ENCODE results near the gene PLXNB3.
"Not testable (repeated sequence)": the region's sequence is repeated elsewhere in the genome, so short reads cannot be mapped to it uniquely, and the experiment has no call there.

PLXNB3 gene

GRCh38 chrX:153733651-153734240 is 30.3 kb upstream of the PLXNB3 start:
- ATAC-seq (no peak), DNase-seq (no peak)

DNA sequence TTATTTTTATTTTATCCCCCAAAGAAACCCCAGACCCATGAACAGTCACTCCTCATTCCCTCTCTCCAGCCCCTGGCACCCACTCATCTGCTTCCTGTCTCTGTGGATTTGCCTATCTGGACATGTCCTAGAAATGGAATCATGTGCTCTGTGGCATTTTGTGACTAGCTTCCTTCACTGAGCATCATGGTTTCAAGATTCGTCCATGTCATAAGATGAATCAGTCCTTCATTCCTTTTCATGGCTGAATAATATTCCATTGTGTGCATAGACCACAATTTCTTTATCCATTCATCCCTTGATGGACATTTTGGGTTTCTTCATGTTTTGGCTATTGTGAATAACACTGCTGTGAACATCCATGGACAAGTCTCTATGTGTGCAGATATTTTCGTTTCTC is 29.2 kb upstream of the PLXNB3 start:
- ATAC-seq, result no peak
- DNase-seq, result no peak

GRCh38 chrX:153735274-153735673 is 28.8 kb upstream of the PLXNB3 start:
- DNase-seq (no peak), ATAC-seq (peak; percentile 65)

DNA sequence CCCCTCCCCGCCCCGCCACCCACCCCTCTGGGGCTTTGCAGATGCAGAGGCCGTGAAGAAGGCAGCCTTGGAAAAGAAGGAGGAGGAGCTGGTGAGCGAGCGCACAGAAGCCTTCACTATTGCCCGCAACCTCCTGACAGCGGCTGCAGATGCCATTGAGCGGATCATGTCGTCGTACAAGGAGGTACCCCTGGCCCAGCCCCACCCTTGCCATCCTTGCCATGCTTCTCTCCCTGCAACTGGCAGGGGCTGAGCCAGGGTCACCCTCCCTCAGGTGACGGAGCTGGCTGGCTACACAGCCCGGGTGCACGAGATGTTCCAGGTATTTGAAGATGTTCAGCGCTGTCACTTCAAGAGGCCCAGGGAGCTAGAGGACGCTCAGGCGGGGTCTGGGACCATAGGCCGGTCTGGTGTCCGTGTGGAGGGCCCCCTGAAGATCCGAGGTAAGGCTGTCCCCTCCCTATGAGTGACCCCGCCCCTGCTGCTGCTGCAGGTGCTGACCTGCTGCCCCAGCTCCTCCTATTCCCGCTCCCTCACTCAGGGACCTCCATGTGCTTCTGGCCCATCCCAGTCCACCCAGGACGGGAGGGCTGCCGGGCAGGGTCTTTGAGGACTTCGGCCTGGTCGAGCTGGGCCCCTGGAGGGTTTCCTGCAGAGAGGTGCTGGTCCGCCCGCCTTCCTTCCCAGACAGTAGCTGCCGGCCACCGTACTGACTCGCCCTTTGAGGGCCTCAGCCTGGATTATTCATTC is 27.8 kb upstream of the PLXNB3 start:
- ATAC-seq, result no peak
- no peak for DNase-seq

- ATAC-seq (no peak), DNase-seq (no peak)
Measured at GRCh38 chrX:153736871-153737441, 27.1 kb upstream of the PLXNB3 start.

DNA sequence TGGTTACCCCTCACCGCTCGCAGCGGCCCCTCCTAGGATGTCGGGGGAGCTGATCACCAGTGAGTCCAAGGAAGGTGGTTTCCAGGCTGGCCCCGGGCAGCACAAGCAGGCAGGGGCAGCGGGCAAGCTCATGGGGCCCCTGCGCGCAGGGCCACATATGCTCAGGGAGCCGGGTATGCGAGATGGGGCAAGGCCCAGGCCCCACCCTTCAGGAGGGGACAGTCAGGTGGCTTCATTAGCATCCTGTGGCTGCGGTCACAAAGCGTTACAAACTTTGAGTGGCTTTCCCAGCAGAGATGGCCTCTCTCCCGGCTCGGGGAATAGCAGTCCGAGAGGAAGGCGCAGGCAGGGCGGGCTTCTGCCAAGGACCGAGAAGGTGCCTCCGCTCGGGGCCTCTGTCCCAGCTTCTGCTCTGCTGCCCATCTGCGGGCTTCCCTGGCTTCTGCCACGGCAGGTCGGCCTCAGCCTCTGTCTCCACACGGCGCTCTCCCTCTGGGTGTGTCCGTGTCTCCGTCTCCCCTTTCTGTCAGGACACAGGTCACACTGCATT is 25.9 kb upstream of the PLXNB3 start:
- ATAC-seq, result no peak
- DNase-seq, result no peak

DNA sequence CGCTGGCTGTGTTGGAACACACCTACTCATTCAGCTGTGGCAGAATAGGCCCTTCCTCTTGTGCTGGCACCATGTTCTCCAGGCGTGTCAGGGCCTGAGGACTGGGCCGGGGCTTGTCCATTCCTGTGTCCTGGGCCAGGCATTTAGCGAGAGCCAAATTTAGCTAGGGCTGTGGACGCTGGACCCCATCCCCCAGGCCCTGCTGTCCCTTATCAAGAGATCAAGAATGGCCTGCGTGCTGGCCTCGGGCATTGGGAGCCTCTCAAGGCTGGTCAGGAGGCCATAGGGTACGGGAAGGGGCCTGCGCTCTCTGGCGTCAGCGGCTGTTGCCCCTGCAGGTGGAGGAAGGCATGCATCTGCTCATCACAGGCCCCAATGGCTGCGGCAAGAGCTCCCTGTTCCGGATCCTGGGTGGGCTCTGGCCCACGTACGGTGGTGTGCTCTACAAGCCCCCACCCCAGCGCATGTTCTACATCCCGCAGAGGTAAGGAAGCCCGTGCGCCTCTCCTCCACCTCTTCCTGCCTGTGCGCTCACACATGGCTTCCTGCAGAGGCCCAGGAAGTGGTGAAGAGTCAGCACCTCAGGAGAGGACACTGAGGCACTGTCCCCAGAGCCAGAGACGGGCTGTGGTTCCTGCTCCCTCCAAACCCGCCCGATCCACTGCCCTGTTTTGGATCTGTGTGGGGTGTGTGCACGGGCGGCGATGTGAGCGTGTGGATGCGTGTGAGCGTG is 24.1 kb upstream of the PLXNB3 start:
- DNase-seq, result no peak
- peak; percentile 55 for ATAC-seq

GRCh38 chrX:153740631-153741222 is 23.3 kb upstream of the PLXNB3 start:
- DNase-seq, result no peak
- ATAC-seq, result no peak

- no peak for DNase-seq
- ATAC-seq, result no peak
Measured at GRCh38 chrX:153741446-153741845, 22.6 kb upstream of the PLXNB3 start.

- not testable (repeated sequence) for ATAC-seq, DNase-seq
Measured at GRCh38 chrX:153742111-153742510, 21.9 kb upstream of the PLXNB3 start.

GRCh38 chrX:153742796-153743467 is 21.1 kb upstream of the PLXNB3 start:
- not testable (repeated sequence) for ATAC-seq, DNase-seq

- not testable (repeated sequence) for DNase-seq, ATAC-seq
Measured at GRCh38 chrX:153743468-153744209, 20.4 kb upstream of the PLXNB3 start.

DNA sequence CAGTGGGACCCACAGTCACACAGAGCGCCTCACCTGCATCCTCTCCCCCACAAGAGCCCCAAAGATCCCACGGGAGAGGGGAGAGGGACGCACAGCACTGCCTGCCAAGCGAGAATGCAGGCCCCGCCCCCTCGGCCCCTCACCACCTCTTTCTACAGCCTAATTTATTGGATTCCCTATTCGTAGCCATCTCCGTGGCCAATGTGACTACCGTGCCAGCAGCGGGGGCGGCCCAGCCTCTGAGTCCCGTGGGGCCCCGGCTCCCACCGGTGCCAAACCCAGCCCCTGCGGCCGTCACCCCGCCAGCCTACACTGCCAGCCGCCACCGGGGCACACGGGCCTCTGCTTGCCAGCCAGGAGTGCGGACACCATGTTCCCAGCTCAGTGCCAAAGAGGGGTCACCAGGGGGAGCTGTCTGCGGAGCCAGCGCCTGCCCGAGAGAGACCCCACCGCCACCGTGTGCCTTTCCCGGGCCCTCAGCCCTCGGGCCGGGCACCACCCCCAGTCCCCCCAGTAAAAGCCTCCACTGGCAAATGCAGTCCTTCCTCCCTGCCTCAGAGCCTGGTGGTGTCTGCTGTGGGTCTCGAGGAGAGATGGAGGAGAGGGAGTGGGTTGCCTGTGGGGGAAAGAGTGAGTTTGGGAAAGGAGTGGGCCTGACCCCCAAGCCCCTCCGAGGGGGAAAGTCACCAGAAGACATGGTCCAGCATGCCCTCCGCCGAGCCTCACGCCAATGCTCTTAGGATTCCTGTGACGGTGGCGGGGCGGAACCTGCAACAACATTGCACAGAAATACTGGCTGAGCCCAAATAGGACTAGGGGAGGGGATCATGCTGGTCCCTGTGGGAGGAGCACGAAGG is 19.6 kb upstream of the PLXNB3 start:
- ATAC-seq (no peak), DNase-seq (no peak)

DNA sequence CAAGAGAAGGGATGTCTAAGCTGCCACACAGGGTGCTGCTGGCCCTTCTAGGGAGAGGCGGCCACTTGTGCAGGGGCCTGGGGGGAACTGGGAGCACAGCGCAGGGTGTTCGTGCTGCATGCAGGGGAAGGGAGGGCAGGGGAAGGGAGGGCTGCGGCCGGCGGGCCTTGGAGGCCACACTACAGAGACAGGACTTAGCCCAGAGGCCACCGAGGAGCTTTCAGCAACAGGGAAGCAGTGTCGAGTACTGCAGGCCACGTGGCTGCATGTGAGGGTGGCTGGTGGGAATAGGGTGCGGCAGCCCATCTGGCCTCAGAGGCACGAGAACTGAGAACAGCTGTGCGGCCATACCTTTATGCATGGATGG is 19.0 kb upstream of the PLXNB3 start:
- not testable (repeated sequence) for ATAC-seq, DNase-seq

GRCh38 chrX:153746359-153746758 is 17.7 kb upstream of the PLXNB3 start:
- ATAC-seq, result no peak
- no peak for DNase-seq

GRCh38 chrX:153746991-153747390 is 17.1 kb upstream of the PLXNB3 start:
- not testable (repeated sequence) for DNase-seq, ATAC-seq

DNA sequence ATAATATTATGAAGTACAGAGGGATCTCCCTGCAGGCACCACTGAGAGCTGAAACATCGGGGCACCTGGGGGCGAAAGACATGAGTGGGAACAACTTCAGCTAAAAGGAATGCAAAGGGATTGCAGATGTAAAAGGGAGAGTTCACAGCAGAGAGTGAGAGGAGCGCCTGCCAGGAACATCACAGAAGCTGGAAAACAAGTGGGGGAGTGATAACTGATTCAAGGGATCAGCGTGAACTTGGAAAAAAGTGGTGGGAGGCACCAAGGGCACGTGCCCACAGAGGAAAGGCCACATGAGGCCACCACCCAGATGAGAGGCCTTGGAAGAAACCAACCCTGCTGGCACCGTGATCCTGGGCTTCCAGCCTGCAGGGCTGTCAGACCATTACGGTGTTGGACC is 15.0 kb upstream of the PLXNB3 start:
- ATAC-seq, DNase-seq: not testable (repeated sequence)

DNA sequence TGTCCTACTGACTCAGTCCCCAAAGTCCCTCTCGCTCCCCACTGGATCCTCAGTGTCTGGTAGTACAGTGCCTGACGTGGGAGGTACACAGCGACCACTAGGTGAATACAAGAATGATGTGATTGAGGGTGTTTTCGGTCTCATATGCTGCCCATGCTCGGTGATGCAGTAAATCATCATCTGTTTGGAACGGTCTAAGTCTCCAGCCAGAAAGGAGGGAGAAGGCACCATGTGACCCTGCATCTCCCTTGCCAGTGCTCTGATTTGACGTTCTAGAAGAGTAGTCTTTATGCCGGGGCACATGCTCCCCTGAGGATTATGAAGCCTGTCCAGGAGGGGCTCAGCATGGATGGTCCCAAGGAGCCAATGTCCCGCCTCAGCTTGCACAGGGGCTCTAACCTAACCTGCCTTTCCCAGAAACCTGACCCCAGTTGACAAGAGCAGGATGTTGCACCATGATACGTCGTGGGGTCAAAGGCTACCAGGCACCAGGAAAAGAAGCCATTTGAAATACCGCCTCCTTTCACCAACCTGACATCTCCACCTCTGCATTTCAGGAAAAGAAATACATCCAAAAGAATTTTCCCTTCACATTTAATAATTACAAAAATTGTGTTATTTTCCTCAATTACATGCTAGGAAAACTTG is 13.8 kb upstream of the PLXNB3 start:
- ATAC-seq, result no peak

DNA sequence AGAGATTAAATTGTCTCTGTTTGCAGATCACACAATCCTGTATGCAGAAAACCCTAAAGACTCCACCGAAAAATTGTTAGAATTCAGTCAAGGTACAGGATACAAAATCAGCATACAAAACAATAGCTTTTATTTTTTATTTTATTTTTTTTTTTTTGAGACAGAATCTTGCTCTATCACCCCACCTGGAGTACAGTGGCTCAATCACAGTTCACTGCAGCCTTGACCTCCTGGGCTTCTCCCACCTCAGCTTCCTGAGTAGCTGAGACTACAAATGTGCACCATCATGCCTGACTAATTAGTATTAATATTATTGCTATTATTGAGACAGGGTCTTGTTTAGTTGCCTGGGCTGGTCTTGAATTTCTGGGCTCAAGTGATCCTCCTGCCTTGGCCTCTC is 8.9 kb upstream of the PLXNB3 start:
- ATAC-seq, result no peak
- no peak for DNase-seq

More for the DNA sequence above, 13.8 kb upstream of the PLXNB3 start:
- no peak for DNase-seq

Data from stimulated activated naive CD8-positive, alpha-beta T cell treated with anti-CD3 and anti-CD28 coated beads, Interleukin-15, Interleukin-2, amounts not matched to agents 100 U/mL and 50 U/mL, for 24 hours (primary cell).